HG03135 (cell line): ENCODE results near the gene ZNF317.

Experiments used
- ATAC-seq: cut with Tn5 transposase; IDR thresholded peaks from one replicate; pipeline ENCODE4 v1.9.1; 2021; ENCODE audit warnings: mild to moderate bottlenecking, moderate library complexity; ENCODE audit not compliant: unreplicated experiment

ZNF317 gene

GRCh38 chr19:9140159-9140874 lies at the start of gene ZNF317:
ZNF317 (plus strand) TSS chr19:9140397; CDS start chr19:9156017, 15,620 bp downstream.
- peak; percentile 94 for ATAC-seq

GRCh38 chr19:9107375-9107774 lies 32.8 kb upstream of the ZNF317 start, which contains the start of gene OR7G2:
OR7G2 (minus strand) TSS chr19:9107475; CDS start chr19:9103243, 4,232 bp downstream.
- no peak for ATAC-seq

DNA sequence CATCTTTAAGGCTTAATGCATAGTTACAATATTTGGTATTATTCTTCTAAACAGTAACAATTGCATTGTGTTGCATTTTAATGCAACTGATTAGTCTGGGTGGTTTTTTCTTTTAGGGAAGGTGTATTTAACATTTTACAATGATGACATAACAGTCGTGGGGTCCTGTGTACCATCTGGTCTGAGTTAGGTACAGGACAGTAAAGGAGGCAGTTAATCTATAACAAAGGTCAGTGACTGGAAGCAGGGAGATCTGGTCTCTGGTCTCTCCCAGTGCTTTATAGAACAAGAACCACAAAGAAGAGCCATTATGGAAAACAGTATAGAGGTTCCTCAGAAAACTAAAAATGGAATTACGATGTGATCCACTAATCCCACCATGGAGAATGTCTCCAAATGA lies 30.2 kb upstream of the ZNF317 start:
- ATAC-seq = no peak

DNA sequence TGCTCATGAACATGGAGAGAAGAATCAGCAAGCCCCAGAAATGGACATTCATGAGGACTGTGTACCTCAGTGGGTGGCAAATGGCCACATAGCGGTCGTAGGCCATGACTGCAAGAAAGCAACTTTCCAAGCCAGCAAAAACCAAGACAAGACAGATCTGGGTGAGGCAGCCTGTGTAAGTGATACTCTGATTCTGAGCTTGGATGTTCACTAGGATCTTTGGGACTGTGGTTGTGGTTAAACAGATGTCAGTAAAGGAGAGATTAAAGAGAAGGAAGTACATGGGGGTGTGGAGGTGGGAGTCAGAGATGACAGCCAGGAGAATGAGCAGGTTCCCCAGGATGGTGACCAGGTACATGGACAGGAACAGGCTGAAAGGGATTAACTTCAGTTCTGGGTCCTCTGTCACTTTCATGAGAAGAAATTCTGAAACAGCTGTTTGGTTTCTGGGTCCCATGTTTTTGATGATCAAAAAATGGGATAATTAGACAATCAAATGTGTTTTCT lies 24.8 kb upstream of the ZNF317 start, which contains the start of gene OR7G1:
OR7G1 (minus strand) TSS at position 457 of the 507 bp plus-strand sequence; CDS start at position 457, 0 bp downstream.
- no peak for ATAC-seq

DNA sequence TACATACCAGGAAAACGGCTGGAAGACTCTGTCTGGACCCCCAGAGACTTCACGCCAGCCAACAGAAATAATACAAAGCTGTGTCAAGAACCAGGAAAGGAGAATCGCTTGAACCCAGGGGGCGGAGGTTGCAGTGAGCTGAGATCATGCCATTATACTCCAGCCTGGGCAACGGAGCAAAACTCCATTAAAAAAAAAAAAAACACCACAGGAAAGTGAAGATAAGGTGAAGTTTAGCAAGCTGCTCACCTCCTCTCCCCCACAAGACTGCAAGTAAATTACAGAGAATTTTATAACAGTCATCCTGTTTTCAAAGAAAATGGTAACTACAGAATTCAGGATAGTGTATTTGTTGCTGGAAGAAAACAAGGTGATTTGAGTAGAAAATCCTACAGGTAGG lies 23.6 kb upstream of the ZNF317 start:
- no peak for ATAC-seq

DNA sequence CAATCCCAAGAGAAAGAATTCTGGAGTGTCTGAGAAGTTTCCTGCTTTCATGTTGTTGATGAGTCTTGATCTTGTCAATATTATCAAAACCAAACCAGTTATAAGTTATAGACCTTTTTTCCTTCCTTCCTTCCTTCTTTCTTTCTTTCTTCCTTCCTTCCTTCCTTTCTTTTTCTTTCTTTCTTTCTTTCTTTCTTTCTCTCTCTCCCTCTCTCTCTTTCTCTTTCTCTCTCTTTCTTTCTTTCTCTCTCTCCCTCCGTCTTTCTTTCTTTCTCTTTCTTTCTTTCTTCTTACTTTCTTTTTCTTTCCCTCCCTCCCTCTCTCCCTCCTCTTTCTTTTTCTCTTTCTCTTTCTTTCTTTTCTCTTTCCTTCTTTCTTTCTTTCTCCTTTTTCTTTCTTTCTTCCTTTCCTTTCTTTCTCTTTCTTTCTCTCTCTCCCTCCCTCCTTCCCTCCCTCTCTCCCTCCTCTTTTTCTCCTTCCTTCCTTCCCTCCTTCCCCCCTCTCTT lies 13.2 kb upstream of the ZNF317 start, which contains the start of gene OR7G3:
OR7G3 (minus strand) TSS at position 51 of the 506 bp plus-strand sequence; CDS start at position 51, 0 bp downstream.
- no peak for ATAC-seq

DNA sequence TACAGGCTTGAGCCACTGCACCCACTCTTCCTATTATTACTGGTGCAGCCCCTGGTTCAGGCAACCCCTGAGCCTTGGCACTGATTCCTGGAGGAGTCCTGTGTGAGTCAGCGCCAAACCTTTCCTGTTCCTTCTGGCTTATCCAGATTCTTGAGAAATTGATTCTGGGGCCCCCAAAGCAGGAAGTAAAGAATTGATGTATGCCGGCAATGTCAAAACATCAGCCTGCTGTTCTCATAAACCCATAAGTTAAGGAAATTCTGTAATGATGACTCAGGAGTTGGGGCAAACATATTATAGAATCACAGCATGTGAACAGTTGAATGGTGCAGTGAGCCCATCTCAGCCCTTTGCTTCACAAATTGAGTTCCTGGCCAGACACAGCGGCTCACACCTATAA lies 12.0 kb upstream of the ZNF317 start:
- ATAC-seq = no peak

- ATAC-seq = no peak
Observed at GRCh38 chr19:9130965-9131364, 9.2 kb upstream of the ZNF317 start.

GRCh38 chr19:9132422-9132821 lies 7.8 kb upstream of the ZNF317 start:
- no peak for ATAC-seq

- ATAC-seq = peak; percentile 8
Observed at GRCh38 chr19:9139609-9140158, 513 bp upstream of the ZNF317 start.

DNA sequence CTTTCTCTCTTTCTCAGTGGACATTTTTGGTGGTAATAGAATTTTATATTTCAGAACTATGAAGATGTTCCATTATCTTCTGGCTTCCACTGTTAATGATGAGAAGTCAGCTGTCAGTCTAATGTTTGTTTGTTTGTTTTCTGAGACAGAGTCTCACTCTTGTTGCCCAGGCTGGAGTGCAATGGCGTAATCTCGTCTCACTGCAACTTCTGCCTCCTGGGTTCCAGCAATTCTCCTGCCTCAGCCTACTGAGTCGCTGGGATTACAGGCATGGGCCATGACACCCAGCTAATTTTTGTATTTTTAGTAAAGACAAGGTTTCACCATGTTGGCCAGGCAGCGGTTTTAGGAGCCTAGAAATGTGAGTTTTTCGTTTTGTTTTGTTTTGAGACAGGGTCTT lies 4.7 kb downstream of the ZNF317 start:
- no peak for ATAC-seq

- ATAC-seq = no peak
Observed at GRCh38 chr19:9146882-9147281, 6.7 kb downstream of the ZNF317 start.

DNA sequence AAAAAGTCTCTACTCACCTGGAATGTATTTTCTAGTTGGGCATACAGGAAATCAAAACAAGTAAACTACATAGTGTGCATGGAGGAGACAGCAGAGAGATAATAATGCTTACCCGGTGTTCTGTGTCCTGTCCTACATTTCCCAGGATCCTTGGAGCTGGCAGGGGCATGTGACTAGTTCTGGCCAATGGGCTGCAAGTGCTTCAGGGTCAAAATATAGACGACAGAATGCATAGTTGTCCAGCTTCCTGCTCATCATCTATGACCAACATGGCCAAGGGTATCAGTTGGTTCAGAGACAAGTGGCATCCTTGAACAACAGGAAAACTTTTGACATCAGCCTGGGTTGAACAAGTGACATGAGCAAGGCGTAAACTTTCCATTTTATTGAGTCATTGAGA lies 8.5 kb downstream of the ZNF317 start:
- ATAC-seq = no peak

DNA sequence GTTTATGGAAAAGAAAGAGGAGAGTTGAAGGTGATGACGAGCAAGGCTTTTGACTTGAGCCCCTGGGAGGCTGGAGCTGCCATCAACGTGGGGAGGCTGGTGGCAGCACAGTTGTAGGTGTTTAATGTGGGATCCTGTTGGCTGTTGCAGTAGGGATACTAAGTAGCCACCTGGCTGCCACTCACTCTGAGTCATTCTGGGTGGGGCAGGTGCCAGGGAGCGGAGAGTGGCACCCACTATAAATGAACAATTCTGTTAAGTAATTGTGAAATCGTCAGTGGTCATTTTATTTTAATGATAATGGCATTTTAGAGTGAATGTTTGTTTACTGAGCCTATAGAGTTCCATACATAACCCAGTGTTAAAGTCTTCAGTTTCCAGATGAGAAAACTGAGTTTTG lies 9.8 kb downstream of the ZNF317 start:
- no peak for ATAC-seq

DNA sequence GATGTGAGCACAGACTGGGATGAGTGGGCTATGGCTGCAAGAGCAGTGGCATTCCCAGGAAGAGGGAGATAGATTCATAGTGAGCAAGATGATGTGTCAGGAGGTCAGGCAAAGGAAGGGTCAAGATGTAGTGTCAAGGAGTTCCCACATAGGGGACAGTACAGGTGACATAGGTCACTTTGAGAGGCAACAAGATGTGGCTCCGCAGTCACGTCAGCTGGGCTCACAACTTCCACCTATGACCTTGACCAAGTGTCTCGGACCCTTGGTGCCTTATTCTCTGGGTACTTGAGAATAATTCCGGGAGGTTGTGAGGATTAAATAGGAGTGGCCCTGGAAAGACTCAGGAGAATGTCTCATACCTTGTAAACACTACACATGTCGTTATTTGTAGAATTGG lies 10.5 kb downstream of the ZNF317 start:
- ATAC-seq = no peak

- no peak for ATAC-seq
Observed at GRCh38 chr19:9151367-9151766, 11.2 kb downstream of the ZNF317 start.

GRCh38 chr19:9155591-9155990 lies 15.4 kb downstream of the ZNF317 start:
- no peak for ATAC-seq

DNA sequence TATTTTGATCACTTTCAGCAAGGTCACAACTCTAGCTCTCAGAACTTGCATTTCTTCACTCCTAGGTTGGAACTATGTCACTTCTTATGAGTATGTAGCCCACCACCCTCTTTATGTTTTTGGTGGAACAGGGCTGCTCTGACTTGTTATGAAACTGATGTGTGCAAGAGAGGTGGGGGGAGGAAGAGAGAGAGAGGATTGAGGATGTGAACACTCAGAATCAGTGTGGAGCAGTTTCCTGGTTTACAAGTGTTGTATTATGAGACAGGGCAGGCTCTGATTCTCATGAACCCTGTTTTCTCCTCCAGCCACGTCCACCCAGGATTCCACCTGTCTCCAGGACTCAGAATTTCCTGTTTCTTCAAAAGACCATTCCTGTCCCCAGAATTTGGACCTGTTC lies 16.1 kb downstream of the ZNF317 start:
- ATAC-seq = no peak

DNA sequence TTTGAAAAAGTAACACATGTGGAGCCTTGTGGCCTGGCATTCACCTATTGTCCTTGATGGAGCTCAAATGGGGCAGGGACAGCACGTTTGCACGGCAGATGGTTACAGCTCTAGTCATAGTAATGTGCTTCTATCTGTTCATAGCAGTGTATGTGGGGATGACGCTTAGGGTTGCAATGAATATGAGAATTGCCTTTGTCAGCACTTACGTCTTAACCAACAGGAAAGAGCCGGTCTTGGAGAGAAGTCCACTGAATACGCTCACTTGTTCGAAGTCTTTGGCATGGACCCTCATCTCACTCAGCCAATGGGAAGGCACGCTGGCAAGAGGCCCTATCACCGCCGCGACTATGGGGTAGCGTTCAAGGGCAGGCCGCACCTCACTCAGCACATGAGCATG lies 19.7 kb downstream of the ZNF317 start:
- no peak for ATAC-seq

GRCh38 chr19:9161427-9161826 lies 21.2 kb downstream of the ZNF317 start:
- ATAC-seq = no peak

- no peak for ATAC-seq
Observed at GRCh38 chr19:9165261-9165660, 25.1 kb downstream of the ZNF317 start.

DNA sequence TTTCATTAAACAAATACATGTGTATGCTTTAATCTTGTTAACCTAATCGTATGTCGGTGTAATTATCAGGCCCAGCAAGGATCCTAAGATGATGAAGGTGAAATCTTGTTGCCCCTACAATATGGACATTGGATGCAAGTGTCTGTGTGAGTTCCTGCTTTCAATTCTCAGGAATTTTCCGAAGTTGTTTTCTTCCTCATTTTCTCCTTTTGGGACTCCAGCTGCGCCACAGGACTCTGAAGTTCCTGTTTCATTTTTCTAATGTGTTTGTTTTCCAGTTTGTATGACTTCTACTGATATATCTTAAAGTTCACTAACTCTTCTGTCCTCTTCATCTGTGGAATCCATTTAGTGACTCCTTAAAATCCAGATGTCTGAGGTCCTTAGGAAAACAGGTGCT lies 26.6 kb downstream of the ZNF317 start:
- ATAC-seq = no peak
